MCF 10A (cell line): Measurements from ENCODE around the gene FOSL1. TPM values are rescaled to one million over a fixed set of nuclear protein-coding genes. Genes with fewer than 3 reads are reported as not detected.

Experiments used
- BruUV-seq: library from RNA; stranded (reverse); fragments of 400-500 nt; replicated peaks from 2 replicates; lab custom pipeline; 2021; lab: Mats Ljungman, UMichigan
- CTCF ChIA-PET: fragments of 300-600 bp; sonication (Branson Sonifier 250); formaldehyde crosslinking; extraction: SDS; loops from one replicate; lab custom pipeline; 2021; ENCODE audit warnings: antibody characterized with exemption, inconsistent platforms; lab: Yijun Ruan, JAX
- POLR2A ChIA-PET: fragments of 300-600, 350-650 bp; sonication (Branson Sonifier 250); formaldehyde crosslinking; extraction: SDS; loops from one replicate; lab custom pipeline; 2020; ENCODE audit warnings: antibody characterized with exemption, inconsistent platforms; lab: Yijun Ruan, JAX
- DNase-seq: peaks from one replicate; pipeline ENCODE4 v3.0.0-alpha.2; 2018; ENCODE audit not compliant: unreplicated experiment
- H3K27ac Mint-ChIP-seq: one replicate; pipeline ENCODE4 v1.8.0; 2022; ENCODE audit warnings: mild to moderate bottlenecking, low read depth, mixed read lengths; ENCODE audit not compliant: unreplicated experiment
- H3K27me3 Mint-ChIP-seq: one replicate; pipeline ENCODE4 v1.8.0; 2022; ENCODE audit warnings: mixed read lengths; ENCODE audit not compliant: insufficient read depth, unreplicated experiment
- H3K36me3 Mint-ChIP-seq: one replicate; pipeline ENCODE4 v1.8.0; 2022; ENCODE audit warnings: mild to moderate bottlenecking, moderate library complexity, mixed read lengths; ENCODE audit not compliant: insufficient read depth, unreplicated experiment
- H3K4me1 Mint-ChIP-seq: one replicate; pipeline ENCODE4 v1.8.0; 2022; ENCODE audit warnings: mixed read lengths; ENCODE audit not compliant: insufficient read depth, unreplicated experiment
- H3K4me3 Mint-ChIP-seq: one replicate; pipeline ENCODE4 v1.8.0; 2022; ENCODE audit warnings: mild to moderate bottlenecking, moderate library complexity, mixed read lengths; ENCODE audit not compliant: unreplicated experiment
- H3K9me3 Mint-ChIP-seq: one replicate; pipeline ENCODE4 v1.8.0; 2022; ENCODE audit warnings: mixed read lengths; ENCODE audit not compliant: unreplicated experiment
- intact Hi-C: fragments of 100-400 bp; cut with micrococcal nuclease; formaldehyde crosslinking; loops from 2 replicates; pipeline ENCODE4 v1.14.1; 2022
- total RNA-seq: library from RNA; stranded (reverse); gene quantifications from 2 replicates; pipeline ENCODE4 v1.2.3, GENCODE V29; 2022
- TF ChIP-seq, protein P1 (sequence below): fragments of 200-600 bp; IDR thresholded peaks from one replicate; pipeline ENCODE4 v1.8.0; 2022; ENCODE audit warnings: antibody characterized with exemption, mild to moderate bottlenecking; ENCODE audit not compliant: unreplicated experiment

FOSL1 gene
- total RNA-seq, 1 experiment from 2014 or later: 124 TPM

DNA sequence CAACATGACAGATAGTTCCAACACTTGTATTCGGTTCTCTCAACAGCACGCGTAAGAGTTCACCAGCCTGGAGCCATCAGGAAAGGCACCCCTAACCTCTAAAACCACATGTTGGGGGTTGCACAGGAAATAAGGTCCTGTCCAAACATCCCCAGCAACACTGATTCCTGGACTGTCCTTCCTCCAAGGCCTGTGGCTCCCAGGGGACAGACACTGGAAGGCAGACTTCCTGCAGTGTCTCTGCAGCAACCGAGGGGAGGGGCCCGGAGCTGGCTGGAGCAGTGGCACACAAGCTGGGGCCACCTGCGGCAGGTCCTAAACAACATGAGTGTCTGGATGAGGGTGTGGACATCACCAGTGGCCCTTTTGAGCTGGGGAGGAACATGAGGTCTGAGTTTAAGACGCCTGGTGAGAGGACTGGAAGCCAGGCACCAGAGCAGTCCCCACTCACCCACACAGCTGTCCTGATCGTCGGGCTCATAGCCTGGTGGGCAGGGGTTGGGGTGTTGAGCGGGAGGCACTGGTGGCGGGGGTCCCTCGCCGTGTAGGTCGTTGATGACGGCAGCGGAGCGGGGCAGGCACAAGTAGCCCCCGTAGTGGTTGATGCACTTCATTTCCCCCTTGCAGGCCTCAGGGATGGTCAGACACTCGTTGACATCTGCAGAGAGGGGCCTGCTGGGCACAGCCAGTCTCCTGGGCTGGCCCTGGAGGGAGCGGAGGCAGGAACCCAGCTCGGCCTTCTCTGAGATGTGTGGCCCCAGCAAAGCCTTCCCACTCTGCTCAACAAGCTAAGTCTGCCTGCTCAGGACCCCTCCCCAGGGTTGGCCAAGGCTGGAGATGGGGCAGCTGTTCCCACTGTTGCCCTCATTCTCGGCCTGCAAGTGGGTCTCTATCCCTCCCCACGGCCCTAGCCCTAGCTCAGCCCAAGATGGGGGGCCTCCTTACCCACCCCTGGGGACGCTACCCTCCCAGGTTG lies 29.2 kb downstream of the FOSL1 start:
- POLR2A ChIA-PET: interaction anchor here (0.7 to 4.6 kb wide), 7 partner anchors 11 to 268 kb away, joined by 3 to 57 read pairs (median 4); partner anchors contain the start of genes CCDC85B, CFL1, FIBP and MUS81
- no TSS peak for BruUV-seq
- TF ChIP-seq, protein P1, sequence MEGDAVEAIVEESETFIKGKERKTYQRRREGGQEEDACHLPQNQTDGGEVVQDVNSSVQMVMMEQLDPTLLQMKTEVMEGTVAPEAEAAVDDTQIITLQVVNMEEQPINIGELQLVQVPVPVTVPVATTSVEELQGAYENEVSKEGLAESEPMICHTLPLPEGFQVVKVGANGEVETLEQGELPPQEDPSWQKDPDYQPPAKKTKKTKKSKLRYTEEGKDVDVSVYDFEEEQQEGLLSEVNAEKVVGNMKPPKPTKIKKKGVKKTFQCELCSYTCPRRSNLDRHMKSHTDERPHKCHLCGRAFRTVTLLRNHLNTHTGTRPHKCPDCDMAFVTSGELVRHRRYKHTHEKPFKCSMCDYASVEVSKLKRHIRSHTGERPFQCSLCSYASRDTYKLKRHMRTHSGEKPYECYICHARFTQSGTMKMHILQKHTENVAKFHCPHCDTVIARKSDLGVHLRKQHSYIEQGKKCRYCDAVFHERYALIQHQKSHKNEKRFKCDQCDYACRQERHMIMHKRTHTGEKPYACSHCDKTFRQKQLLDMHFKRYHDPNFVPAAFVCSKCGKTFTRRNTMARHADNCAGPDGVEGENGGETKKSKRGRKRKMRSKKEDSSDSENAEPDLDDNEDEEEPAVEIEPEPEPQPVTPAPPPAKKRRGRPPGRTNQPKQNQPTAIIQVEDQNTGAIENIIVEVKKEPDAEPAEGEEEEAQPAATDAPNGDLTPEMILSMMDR: no peak
- Mint-ChIP-seq H3K4me1 (peaks cover 7% of the 10 kb centered on the region), H3K27ac (no peak overlapping the region), H3K36me3 (peaks cover 8% of the 10 kb centered on the region), H3K9me3 (no peaks in the 10 kb centered on the region), H3K4me3 (no peak overlapping the region), H3K27me3 (no peaks in the 10 kb centered on the region)
- DNase-seq: no peak
- CTCF ChIA-PET: interaction anchor here (1.3 to 4.5 kb wide), 4 partner anchors 11 to 174 kb away, joined by 4 to 41 read pairs (median 11); partner anchors contain the start of gene MUS81
- intact Hi-C loops: no loop called here

DNA sequence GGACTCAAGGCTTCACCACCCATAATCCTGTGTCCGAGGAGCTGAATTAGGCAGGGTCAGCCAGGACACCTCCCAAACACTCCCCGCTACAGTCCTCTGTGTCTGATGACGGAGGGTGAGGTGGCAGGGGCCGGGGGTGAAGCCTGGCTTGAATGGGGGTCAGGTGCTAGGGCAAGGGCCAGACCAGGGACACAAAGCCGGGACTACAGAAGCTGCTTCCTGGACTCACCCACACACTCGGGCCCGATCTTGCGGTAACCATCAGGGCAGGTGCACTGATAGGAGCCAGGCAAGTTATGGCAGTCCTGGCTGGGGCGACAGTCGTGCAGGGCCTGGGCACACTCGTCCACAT lies 29.9 kb downstream of the FOSL1 start:
- ChIA-PET POLR2A (interaction anchor here (1.2 to 4.6 kb wide), 4 partner anchors 11 to 286 kb away, joined by 3 to 57 read pairs (median 15); partner anchors contain the start of genes CCDC85B, CFL1, FIBP and MUS81), CTCF (interaction anchor here (0.8 to 4.5 kb wide), 3 partner anchors 10 to 175 kb away, joined by 3 to 41 read pairs (median 7); partner anchors contain the start of gene MUS81)
- H3K27me3 Mint-ChIP-seq: no peaks in the 10 kb centered on the region
- H3K36me3 Mint-ChIP-seq: peaks cover 15% of the 10 kb centered on the region
- H3K9me3 Mint-ChIP-seq: no peaks in the 10 kb centered on the region
- H3K4me1 Mint-ChIP-seq: peaks cover 7% of the 10 kb centered on the region
- H3K27ac Mint-ChIP-seq: no peak overlapping the region
- intact Hi-C loops: no loop called here
- no TSS peak for BruUV-seq
- DNase-seq: no peak
- TF ChIP-seq, protein P1: no peak
- H3K4me3 Mint-ChIP-seq: no peak overlapping the region

DNA sequence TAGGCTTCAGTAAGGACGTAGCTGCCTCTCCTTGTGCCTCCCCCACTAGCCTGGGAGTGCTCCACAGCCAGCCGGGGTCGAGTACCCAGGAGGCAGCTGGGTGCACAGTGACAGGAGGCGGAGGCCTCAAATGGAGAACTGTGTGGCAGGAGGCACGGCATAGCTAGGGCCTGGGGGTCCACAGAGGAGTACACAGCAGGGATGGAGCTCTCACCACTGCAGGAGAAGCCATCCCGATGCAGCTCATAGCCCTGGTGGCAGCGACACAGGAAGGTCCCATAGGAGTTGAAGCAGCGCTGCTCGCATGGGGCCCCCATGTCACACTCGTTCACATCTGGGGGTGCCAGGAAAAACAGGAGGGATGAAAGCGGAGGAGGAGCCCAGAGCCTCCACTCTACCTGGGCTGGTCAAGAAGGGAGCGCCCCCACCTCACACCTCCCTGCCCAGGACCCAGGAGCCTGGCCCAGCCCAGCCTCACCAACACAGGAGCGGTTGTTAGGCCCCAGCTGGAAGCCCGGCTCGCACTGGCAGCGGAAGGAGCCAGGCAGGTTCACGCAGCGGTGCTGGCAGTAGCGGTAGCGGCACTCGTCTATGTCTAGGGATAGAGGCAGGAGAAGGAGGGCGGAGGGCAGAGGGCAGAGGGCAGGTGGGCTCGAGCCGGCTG lies 30.4 kb downstream of the FOSL1 start:
- no peaks in the 10 kb centered on the region for H3K9me3 Mint-ChIP-seq
- ChIA-PET CTCF (interaction anchor here (0.8 to 4.5 kb wide), 4 partner anchors 10 to 153 kb away, joined by 3 to 41 read pairs (median 4); partner anchors contain the start of gene MUS81), POLR2A (interaction anchor here (1.2 to 4.6 kb wide), 5 partner anchors 10 to 286 kb away, joined by 3 to 57 read pairs (median 4); partner anchors contain the start of genes CCDC85B, CFL1, FIBP and MUS81)
- no peaks in the 10 kb centered on the region for H3K27me3 Mint-ChIP-seq
- intact Hi-C loops: no loop called here
- no peak overlapping the region for H3K27ac Mint-ChIP-seq
- H3K36me3 Mint-ChIP-seq: peaks cover 20% of the 10 kb centered on the region
- no TSS peak for BruUV-seq
- no peak for DNase-seq
- H3K4me1 Mint-ChIP-seq: peaks cover 7% of the 10 kb centered on the region
- no peak overlapping the region for H3K4me3 Mint-ChIP-seq
- TF ChIP-seq, protein P1: no peak
